WI38 (cell line): ENCODE measurements around the gene LRRC36.

ENCODE experiments used
- H3K4me3 ChIP-seq: 2 replicates; pipeline ENCODE4 v1.5.1; 2011; ENCODE audit warnings: low read depth, mild to moderate bottlenecking, control low read depth, low read length
- TF ChIP-seq, protein P1 (sequence below): IDR thresholded peaks from 2 replicates; pipeline ENCODE4 v1.5.1; 2012; ENCODE audit warnings: low read depth, mild to moderate bottlenecking, control low read depth, low read length

Gene LRRC36

DNA sequence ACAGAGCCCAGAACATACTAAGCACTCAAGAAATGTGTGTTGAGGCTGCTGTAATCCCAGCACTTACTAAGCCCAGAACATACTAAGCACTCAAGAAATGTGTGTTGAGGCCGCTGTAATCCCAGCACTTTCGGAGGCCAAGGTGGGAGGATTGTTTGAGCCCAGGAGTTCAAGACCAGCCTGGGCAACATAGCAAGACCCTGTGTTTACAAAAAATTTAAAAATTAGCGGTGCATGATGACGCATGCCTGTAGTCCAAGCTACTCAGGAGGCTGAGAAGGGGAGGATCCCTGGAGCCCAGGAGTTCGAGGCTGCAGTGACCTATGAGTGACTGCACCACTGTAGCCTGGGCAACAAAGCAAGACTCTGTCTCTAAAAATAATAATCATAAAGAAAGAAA is 96.4 kb downstream of the LRRC36 start:
- TF ChIP-seq, protein P1, sequence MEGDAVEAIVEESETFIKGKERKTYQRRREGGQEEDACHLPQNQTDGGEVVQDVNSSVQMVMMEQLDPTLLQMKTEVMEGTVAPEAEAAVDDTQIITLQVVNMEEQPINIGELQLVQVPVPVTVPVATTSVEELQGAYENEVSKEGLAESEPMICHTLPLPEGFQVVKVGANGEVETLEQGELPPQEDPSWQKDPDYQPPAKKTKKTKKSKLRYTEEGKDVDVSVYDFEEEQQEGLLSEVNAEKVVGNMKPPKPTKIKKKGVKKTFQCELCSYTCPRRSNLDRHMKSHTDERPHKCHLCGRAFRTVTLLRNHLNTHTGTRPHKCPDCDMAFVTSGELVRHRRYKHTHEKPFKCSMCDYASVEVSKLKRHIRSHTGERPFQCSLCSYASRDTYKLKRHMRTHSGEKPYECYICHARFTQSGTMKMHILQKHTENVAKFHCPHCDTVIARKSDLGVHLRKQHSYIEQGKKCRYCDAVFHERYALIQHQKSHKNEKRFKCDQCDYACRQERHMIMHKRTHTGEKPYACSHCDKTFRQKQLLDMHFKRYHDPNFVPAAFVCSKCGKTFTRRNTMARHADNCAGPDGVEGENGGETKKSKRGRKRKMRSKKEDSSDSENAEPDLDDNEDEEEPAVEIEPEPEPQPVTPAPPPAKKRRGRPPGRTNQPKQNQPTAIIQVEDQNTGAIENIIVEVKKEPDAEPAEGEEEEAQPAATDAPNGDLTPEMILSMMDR: no peak
- H3K4me3 ChIP-seq: no peak overlapping the region

DNA sequence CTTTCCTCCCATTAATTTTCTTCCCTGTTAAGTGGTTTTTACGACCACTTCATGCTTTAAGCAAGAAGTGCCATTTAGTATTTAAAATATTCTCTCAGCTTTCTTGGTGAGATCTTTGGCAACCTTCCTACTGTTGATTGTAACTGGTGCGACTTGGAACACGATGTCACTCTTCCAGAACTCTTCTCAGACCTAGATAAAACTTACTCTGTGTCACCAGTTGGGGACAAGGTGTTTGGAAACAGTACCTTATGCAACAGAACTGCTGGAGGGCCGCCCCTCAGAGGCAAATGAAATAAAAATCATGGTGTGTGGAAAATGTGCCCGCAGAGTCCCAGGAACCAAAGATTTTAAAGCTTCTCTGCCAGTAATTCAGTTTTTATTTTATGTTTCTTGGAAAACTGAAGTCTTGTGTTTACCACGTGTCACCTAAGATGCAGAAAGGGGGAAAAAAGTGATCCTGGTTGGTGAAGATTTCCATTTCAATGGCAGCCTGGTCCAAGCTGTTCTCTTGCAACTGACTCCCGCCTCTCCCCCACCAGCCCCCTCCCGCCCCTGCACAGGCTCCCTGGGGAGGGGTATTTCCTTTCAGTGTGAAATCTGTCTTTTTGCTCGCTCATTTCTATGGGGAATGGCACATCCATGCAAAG is 97.1 kb downstream of the LRRC36 start:
- TF ChIP-seq, protein P1: no peak
- H3K4me3 ChIP-seq: no peak overlapping the region

DNA sequence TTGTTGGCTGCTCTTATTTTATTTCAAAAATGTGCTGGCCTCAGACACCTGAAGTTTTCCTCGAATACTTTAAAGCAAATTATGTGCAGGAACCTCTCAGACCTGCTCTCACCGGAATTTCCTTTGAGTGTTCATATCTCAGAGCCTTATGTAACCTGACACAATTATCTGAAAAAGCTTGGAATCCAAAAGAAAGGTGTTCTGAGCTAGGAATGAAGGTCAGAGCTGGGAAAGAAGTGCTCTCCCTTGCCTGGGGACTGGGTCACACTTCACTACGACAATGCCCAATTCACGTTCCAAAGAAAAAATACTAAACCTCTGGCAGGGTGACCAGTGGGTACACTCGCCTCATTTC is 97.6 kb downstream of the LRRC36 start:
- H3K4me3 ChIP-seq: no peak overlapping the region
- TF ChIP-seq, protein P1: no peak

DNA sequence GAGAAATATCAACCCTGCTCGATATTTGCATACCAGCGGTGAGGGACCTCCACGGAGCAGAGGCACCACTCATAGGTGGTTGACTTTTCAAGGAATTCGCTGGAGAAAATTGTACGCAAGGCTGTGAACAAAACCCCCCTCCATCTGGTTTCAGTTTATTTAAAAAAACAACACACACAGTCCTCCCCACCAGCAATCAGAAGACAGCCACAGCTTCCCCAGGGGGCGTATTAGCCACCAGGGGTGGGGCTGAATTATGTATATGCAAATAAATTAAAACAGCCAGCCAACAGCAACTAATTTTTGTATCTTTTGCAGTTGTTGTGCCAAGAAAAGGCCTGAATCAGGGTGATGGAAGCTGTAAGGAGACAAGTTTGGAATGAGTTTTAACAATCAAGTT is 98.4 kb downstream of the LRRC36 start:
- TF ChIP-seq, protein P1: no peak
- H3K4me3 ChIP-seq: no peak overlapping the region

DNA sequence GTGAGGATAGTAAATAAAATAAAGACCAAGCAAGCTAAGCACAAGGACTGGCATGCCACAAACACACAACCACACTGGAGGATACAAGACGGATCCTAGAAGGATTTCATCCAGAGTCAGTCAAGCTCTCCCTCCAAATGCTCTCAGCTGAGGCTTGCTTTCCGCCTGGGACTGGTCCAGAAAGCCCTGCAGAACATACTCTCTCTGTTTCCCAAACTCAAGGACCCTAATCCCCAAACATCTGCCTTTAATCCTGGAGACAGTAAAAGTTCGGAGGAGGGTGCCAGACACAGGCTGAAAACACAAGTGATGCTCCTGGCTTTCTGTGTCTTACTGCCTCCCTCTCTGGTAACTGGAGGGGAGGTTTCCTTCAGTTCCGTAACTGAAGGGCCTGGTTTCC is 99.0 kb downstream of the LRRC36 start:
- TF ChIP-seq, protein P1: no peak
- H3K4me3 ChIP-seq: no peak overlapping the region

- H3K4me3 ChIP-seq: no peak overlapping the region
- TF ChIP-seq, protein P1: no peak
Measured at GRCh38 chr16:67426022-67426421, 99.4 kb downstream of the LRRC36 start.

DNA sequence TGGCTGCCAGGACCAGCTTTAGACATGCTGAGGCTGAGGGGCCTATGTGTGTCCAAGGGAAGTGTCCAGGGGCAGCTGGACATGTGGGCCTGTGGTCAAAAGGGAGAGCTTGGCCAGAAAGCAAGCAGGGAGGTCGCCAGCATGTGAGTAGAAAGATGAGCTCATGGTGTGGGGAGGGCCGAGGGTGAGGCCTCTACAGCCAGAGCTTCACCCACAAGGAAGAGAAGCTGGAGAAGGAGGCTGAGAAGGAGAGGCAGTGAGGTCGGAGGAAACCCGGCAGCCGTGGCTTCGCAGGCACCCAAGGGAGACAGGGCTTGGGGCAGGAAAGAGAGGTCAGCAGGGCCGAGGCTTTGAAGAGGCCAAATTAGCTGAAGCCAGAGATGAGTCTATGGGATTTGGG is 100.3 kb downstream of the LRRC36 start:
- TF ChIP-seq, protein P1: no peak
- no peak overlapping the region for H3K4me3 ChIP-seq
